MCF 10A (cell line): ENCODE measurements around the gene CD5L. TPM values are rescaled to one million over a fixed set of nuclear protein-coding genes. Genes with fewer than 3 reads are reported as not detected.

Experiments used
- BruUV-seq: library from RNA; stranded (reverse); fragments of 400-500 nt; replicated peaks from 2 replicates; lab custom pipeline; 2021; lab: Mats Ljungman, UMichigan
- CTCF ChIA-PET: fragments of 300-600 bp; sonication (Branson Sonifier 250); formaldehyde crosslinking; extraction: SDS; loops from one replicate; lab custom pipeline; 2021; ENCODE audit warnings: antibody characterized with exemption, inconsistent platforms; lab: Yijun Ruan, JAX
- POLR2A ChIA-PET: fragments of 300-600, 350-650 bp; sonication (Branson Sonifier 250); formaldehyde crosslinking; extraction: SDS; loops from one replicate; lab custom pipeline; 2020; ENCODE audit warnings: antibody characterized with exemption, inconsistent platforms; lab: Yijun Ruan, JAX
- DNase-seq: peaks from one replicate; pipeline ENCODE4 v3.0.0-alpha.2; 2018; ENCODE audit not compliant: unreplicated experiment
- H3K27ac Mint-ChIP-seq: one replicate; pipeline ENCODE4 v1.8.0; 2022; ENCODE audit warnings: mild to moderate bottlenecking, low read depth, mixed read lengths; ENCODE audit not compliant: unreplicated experiment
- H3K27me3 Mint-ChIP-seq: one replicate; pipeline ENCODE4 v1.8.0; 2022; ENCODE audit warnings: mixed read lengths; ENCODE audit not compliant: insufficient read depth, unreplicated experiment
- H3K36me3 Mint-ChIP-seq: one replicate; pipeline ENCODE4 v1.8.0; 2022; ENCODE audit warnings: mild to moderate bottlenecking, moderate library complexity, mixed read lengths; ENCODE audit not compliant: insufficient read depth, unreplicated experiment
- H3K4me1 Mint-ChIP-seq: one replicate; pipeline ENCODE4 v1.8.0; 2022; ENCODE audit warnings: mixed read lengths; ENCODE audit not compliant: insufficient read depth, unreplicated experiment
- H3K4me3 Mint-ChIP-seq: one replicate; pipeline ENCODE4 v1.8.0; 2022; ENCODE audit warnings: mild to moderate bottlenecking, moderate library complexity, mixed read lengths; ENCODE audit not compliant: unreplicated experiment
- H3K9me3 Mint-ChIP-seq: one replicate; pipeline ENCODE4 v1.8.0; 2022; ENCODE audit warnings: mixed read lengths; ENCODE audit not compliant: unreplicated experiment
- intact Hi-C: fragments of 100-400 bp; cut with micrococcal nuclease; formaldehyde crosslinking; loops from 2 replicates; pipeline ENCODE4 v1.14.1; 2022
- total RNA-seq: library from RNA; stranded (reverse); gene quantifications from 2 replicates; pipeline ENCODE4 v1.2.3, GENCODE V29; 2022
- TF ChIP-seq, protein P1 (sequence below): fragments of 200-600 bp; IDR thresholded peaks from one replicate; pipeline ENCODE4 v1.8.0; 2022; ENCODE audit warnings: antibody characterized with exemption, mild to moderate bottlenecking; ENCODE audit not compliant: unreplicated experiment

CD5L gene
- total RNA-seq, 1 experiment from 2014 or later: not detected

DNA sequence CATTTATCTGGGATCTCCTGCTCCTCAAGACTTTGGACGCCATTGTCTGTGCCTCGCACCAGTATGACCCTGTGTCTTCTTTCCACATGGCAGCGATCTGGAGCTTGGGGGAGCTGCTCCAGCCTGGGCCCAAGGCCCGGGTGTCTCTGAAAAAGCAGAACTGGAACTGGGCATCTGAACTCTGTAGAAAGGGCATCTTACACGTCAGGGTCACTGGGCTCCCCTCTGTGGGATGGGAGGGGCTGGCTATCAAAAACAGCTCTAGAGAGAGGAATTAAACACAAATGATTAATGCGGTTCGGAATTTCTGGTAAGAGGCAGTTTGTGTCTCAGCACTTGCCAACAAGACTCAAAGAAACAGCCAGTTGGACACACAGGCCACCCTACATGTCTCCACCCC lies 37.8 kb downstream of the CD5L start:
- intact Hi-C loops: no loop called here
- Mint-ChIP-seq H3K36me3 (no peaks in the 10 kb centered on the region), H3K4me1 (no peaks in the 10 kb centered on the region), H3K9me3 (no peaks in the 10 kb centered on the region), H3K4me3 (no peak overlapping the region), H3K27ac (no peak overlapping the region), H3K27me3 (peaks cover 84% of the 10 kb centered on the region)
- TF ChIP-seq, protein P1, sequence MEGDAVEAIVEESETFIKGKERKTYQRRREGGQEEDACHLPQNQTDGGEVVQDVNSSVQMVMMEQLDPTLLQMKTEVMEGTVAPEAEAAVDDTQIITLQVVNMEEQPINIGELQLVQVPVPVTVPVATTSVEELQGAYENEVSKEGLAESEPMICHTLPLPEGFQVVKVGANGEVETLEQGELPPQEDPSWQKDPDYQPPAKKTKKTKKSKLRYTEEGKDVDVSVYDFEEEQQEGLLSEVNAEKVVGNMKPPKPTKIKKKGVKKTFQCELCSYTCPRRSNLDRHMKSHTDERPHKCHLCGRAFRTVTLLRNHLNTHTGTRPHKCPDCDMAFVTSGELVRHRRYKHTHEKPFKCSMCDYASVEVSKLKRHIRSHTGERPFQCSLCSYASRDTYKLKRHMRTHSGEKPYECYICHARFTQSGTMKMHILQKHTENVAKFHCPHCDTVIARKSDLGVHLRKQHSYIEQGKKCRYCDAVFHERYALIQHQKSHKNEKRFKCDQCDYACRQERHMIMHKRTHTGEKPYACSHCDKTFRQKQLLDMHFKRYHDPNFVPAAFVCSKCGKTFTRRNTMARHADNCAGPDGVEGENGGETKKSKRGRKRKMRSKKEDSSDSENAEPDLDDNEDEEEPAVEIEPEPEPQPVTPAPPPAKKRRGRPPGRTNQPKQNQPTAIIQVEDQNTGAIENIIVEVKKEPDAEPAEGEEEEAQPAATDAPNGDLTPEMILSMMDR: no peak
- ChIA-PET CTCF (interaction anchor here (0.7 to 1.7 kb wide), 4 partner anchors 9 to 399 kb away, joined by 3 to 4 read pairs (median 3); no protein-coding TSS in a partner anchor), POLR2A (no interaction called here)
- BruUV-seq: no TSS peak
- DNase-seq: no peak

DNA sequence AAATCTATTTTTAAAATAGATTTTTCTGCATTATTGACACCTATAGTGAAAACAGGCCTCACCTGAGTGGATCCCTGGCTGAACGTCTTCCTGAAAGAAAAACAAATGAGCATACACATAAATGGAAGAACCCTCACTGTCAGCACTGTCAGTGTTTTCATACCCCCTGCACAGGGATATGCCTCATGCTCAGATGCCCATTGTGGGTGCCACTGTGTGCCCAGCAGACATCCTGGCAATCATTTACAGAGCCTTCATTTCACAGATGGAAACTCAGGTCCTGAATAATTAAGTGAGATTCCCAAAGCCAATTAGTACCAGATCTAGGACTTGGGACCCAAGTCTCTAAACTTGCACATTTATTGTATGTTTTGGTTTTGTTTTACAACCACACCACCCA lies 41.6 kb downstream of the CD5L start:
- DNase-seq: no peak
- TF ChIP-seq, protein P1: no peak
- no TSS peak for BruUV-seq
- peaks cover 62% of the 10 kb centered on the region for H3K27me3 Mint-ChIP-seq
- POLR2A ChIA-PET: no interaction called here
- H3K4me3 Mint-ChIP-seq: no peak overlapping the region
- H3K36me3 Mint-ChIP-seq: no peaks in the 10 kb centered on the region
- no peaks in the 10 kb centered on the region for H3K9me3 Mint-ChIP-seq
- H3K27ac Mint-ChIP-seq: no peak overlapping the region
- CTCF ChIA-PET: no interaction called here
- H3K4me1 Mint-ChIP-seq: peaks cover 5% of the 10 kb centered on the region
- intact Hi-C loops: no loop called here

DNA sequence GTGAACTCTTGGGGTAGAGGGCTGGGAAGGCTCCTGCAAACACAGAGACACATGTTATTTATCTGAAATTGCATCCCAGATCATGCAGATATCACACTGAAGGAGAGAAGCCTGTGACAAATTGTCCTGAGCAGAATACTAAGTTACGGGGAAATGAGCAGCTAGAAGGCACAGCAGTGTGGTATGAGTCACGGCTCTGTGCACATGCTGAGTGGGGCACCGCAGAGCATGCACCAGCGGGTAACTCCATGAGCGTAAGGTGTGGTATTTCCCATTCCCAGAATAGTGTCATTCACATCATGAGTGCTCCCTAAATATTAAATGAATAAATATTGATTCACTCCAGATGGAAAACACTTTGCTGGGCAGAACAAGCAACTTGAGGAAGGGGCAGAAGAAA lies 43.4 kb downstream of the CD5L start:
- no peak overlapping the region for H3K27ac Mint-ChIP-seq
- TF ChIP-seq, protein P1: no peak
- peaks cover 51% of the 10 kb centered on the region for H3K27me3 Mint-ChIP-seq
- no peaks in the 10 kb centered on the region for H3K36me3 Mint-ChIP-seq
- no peaks in the 10 kb centered on the region for H3K9me3 Mint-ChIP-seq
- intact Hi-C loops: no loop called here
- ChIA-PET POLR2A (no interaction called here), CTCF (interaction anchor here (0.6 kb wide), 1 partner anchor 293 kb away, joined by 4 read pairs; no protein-coding TSS in a partner anchor)
- no TSS peak for BruUV-seq
- no peak overlapping the region for H3K4me3 Mint-ChIP-seq
- peaks cover 5% of the 10 kb centered on the region for H3K4me1 Mint-ChIP-seq
- peak; percentile 56 for DNase-seq

DNA sequence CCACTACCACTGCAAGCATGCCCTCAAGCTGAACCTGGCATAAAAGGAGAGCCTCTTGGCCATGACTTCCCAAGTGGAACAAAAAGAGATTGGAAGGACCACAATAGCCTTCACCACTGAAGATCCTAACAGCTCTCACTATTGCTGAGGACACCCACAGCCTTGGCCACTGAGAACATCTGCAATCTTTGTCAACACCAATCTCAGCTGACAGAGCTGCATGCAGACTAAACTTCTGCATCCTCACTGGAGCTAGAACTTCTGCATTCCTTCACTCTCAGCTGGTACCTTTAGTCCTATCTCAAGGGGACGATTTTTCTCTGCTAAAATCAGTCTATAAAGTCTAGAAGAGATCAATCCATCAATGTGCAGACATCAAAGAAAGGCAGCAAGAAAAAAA lies 56.4 kb downstream of the CD5L start:
- Mint-ChIP-seq H3K4me1 (no peaks in the 10 kb centered on the region), H3K4me3 (no peak overlapping the region), H3K36me3 (no peaks in the 10 kb centered on the region), H3K27ac (no peak overlapping the region), H3K9me3 (no peaks in the 10 kb centered on the region), H3K27me3 (peaks cover 62% of the 10 kb centered on the region)
- BruUV-seq: no TSS peak
- CTCF ChIA-PET: interaction anchor here (0.7 to 1.0 kb wide), 2 partner anchors 14 to 434 kb away, joined by 3 read pairs; no protein-coding TSS in a partner anchor
- TF ChIP-seq, protein P1: no peak
- intact Hi-C loops: no loop called here
- no peak for DNase-seq
- POLR2A ChIA-PET: interaction anchor here (0.7 kb wide), 1 partner anchor 9 kb away, joined by 3 read pairs; no protein-coding TSS in a partner anchor
